ENCODE measurements around the gene ZER1. TPM values are rescaled to one million over a fixed set of nuclear protein-coding genes. Genes with fewer than 3 reads are reported as not detected.

ZER1 gene
- total RNA-seq, 2 experiments from 2014 or later, result 16.2 to 18.0 TPM

DNA sequence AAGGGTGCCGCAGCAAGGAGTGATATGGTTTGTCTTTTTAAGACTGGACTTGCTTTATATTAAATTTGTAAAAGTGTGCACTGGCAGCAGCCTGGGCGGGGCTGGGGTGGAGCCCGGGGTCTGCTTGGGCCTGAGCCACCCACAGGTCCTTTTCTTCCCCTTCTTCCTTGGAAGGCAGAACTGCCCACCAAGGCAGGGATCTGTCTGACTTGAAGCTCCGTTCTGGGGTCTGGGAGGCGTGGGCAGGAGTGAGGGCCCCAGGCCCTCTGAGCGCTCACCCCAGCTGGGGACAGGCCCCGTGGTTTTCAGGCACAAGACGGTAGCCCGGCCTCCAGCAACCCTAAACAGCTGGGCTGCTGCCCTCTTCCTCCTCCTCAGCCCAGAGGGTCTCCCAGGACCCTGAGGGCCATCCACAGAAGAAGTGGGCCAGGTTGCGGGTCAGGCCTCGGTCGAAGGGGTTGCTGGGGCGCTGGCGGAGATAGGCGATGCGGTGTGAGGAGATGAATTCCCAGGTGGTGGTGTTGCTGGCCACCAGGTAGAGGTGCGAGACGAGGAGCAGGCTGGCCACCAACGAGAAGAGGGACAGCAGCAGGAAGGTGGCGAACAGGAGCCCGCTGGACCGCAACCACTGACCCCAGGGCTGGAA is 50.8 kb downstream of the ZER1 start:
- CTCF ChIA-PET, result no interaction called here
- H3K4me1 Mint-ChIP-seq (ENCODE audit: low read depth), result peaks cover 29% of the 10 kb centered on the region
- no peak for DNase-seq
- POLR2A ChIA-PET, result no interaction called here
- H3K36me3 Mint-ChIP-seq, result peaks cover 8% of the 10 kb centered on the region
- no peaks in the 10 kb centered on the region for H3K9me3 Mint-ChIP-seq
- intact Hi-C loops (cut with micrococcal nuclease), result loop anchor here (5.0 kb wide), 1 partner anchor 96 kb away; the partner anchor contains the start of gene ENDOG
- H3K27ac Mint-ChIP-seq, result no peak overlapping the region
- no peaks in the 10 kb centered on the region for H3K27me3 Mint-ChIP-seq
- no peak overlapping the region for H3K4me3 Mint-ChIP-seq

DNA sequence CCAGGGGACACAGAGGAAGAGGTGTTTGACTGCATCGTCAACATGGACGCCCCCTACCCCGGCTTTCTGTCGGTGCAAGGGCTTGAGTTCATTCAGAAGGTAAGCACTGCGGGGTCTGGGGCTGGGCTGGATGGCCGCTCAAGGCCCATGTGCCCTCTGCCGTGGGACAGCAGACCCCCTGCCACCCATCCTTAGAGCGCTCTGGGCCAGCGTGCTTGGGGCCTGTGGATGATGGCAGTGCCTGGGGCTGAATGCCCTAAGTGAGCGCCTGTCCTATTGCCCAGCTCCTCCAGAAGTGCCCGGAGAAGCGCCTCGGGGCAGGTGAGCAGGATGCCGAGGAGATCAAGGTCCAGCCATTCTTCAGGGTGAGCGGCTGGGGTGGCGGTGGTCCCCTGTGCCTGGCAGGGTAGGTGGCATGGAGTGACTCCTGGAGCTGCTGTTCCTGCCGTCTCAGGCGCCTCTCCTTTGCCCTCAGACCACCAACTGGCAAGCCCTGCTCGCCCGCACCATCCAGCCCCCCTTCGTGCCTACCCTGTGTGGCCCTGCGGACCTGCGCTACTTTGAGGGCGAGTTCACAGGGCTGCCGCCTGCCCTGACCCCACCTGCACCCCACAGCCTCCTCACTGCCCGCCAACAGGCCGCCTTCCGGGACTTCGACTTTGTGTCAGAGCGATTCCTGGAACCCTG is 51.7 kb downstream of the ZER1 start:
- Mint-ChIP-seq H3K36me3 (peaks cover 8% of the 10 kb centered on the region), H3K9me3 (no peaks in the 10 kb centered on the region), H3K4me1 (ENCODE audit: low read depth) (peaks cover 22% of the 10 kb centered on the region), H3K4me3 (no peak overlapping the region), H3K27ac (no peak overlapping the region), H3K27me3 (no peaks in the 10 kb centered on the region)
- DNase-seq, result no peak
- ChIA-PET CTCF (no interaction called here), POLR2A (no interaction called here)
- intact Hi-C loops (cut with micrococcal nuclease), result loop anchor here (5.0 kb wide), 1 partner anchor 97 kb away; the partner anchor contains the start of gene ENDOG

DNA sequence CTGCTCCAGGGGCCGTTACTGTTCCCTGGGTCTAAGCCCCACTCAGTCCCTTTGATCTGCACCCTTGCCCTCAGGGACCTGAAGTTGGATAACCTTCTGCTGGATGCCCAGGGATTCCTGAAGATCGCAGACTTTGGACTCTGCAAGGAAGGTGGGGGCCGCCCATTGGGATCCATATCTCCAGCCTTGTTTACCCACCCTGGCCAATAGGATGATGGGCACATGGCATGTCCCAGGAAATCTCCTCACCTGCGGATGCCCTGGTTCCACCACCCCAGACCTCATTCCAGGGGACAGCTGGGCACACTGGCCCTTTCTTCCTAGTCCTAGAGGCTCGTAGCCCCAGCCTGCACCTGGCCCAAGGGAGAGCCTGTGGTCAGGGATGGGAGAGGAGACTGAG is 53.3 kb downstream of the ZER1 start:
- intact Hi-C loops (cut with micrococcal nuclease), result no loop called here
- Mint-ChIP-seq H3K27me3 (no peaks in the 10 kb centered on the region), H3K36me3 (peaks cover 8% of the 10 kb centered on the region), H3K9me3 (no peaks in the 10 kb centered on the region), H3K4me3 (no peak overlapping the region), H3K4me1 (ENCODE audit: low read depth) (peaks cover 13% of the 10 kb centered on the region), H3K27ac (no peak overlapping the region)
- ChIA-PET CTCF (no interaction called here), POLR2A (no interaction called here)
- DNase-seq, result no peak

DNA sequence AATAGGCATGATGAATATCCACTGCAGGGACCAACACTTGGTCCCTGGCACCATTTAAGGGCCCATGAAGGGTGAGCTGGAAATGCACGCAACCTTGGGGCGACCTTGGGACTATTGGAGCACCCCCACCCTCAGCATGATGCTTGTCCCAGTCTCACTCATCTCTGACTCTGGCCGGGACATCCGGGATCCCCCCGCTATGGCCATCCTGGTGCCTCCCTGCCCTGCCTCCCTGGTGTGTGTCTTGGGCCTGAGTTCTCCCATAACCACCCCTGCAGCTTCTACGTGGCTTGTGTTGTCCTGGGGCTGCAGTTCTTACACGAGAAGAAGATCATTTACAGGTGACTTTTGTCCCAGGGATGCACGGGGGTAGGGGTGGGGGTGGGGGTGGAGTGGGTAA is 53.7 kb downstream of the ZER1 start:
- ChIA-PET POLR2A (interaction anchor here (0.6 kb wide), 1 partner anchor 106 kb away, joined by 4 read pairs; no protein-coding TSS in a partner anchor), CTCF (interaction anchor here (0.8 kb wide), 1 partner anchor 16 kb away, joined by 3 read pairs; the partner anchor contains the start of gene PKN3)
- intact Hi-C loops (cut with micrococcal nuclease), result no loop called here
- H3K27ac Mint-ChIP-seq, result no peak overlapping the region
- H3K4me1 Mint-ChIP-seq (ENCODE audit: low read depth), result peaks cover 9% of the 10 kb centered on the region
- no peaks in the 10 kb centered on the region for H3K9me3 Mint-ChIP-seq
- H3K36me3 Mint-ChIP-seq, result peaks cover 8% of the 10 kb centered on the region
- DNase-seq, result no peak
- no peak overlapping the region for H3K4me3 Mint-ChIP-seq
- no peaks in the 10 kb centered on the region for H3K27me3 Mint-ChIP-seq

DNA sequence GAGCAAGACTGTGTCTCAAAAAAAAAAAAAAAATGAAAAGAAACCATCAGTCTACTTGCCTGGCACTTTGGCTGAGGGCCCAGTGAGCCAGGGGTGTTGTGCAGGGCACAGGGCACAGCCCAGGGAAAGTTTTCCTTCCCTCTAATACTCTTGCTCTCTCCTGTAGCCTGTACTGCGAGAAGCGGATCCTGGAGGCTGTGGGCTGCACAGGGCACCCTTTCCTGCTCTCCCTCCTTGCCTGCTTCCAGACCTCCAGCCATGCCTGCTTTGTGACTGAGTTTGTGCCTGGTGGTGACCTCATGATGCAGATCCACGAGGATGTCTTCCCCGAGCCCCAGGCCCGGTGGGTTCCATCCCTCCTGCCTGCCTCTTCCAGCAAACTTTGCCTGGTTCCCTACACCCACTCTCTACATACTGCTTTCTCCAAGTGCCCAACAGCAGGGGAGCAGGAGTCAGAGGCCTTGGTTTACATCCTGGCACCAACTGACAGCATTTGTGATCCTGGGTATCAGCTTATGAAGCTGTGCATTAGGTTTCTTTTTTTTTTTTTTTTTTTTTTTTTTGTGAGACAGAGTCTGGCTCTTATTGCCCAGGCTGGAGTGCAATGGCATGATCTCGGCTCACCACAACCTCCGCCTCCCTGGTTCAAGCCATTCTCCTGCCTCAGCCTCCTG is 55.0 kb downstream of the ZER1 start:
- intact Hi-C loops (cut with micrococcal nuclease), result no loop called here
- Mint-ChIP-seq H3K9me3 (no peaks in the 10 kb centered on the region), H3K36me3 (peaks cover 8% of the 10 kb centered on the region), H3K27ac (no peak overlapping the region), H3K4me3 (no peak overlapping the region), H3K27me3 (no peaks in the 10 kb centered on the region), H3K4me1 (ENCODE audit: low read depth) (no peaks in the 10 kb centered on the region)
- CTCF ChIA-PET, result interaction anchor here (0.7 to 1.6 kb wide), 2 partner anchors 14 to 101 kb away, joined by 3 read pairs; partner anchors contain the start of genes ENDOG and PKN3
- POLR2A ChIA-PET, result no interaction called here
- no peak for DNase-seq

DNA sequence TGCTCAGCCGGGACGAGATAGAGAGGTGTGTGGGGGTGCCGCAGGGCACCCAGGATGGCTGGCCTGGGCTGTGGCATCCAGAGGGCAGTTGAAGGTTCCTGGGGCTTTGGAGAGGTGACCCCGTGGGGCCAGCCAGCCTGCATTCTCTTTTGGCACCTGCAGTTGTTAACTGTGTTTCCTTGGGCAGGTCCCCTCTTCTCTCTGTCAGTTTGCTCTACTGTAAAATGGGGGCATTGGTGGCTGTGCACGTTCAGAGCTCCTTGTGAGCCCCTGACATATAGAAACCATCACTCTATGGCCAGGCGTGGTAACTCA is 56.3 kb downstream of the ZER1 start:
- DNase-seq, result no peak
- Mint-ChIP-seq H3K27me3 (no peaks in the 10 kb centered on the region), H3K4me3 (no peak overlapping the region), H3K9me3 (no peaks in the 10 kb centered on the region), H3K36me3 (peaks cover 4% of the 10 kb centered on the region), H3K4me1 (ENCODE audit: low read depth) (no peaks in the 10 kb centered on the region), H3K27ac (no peak overlapping the region)
- ChIA-PET POLR2A (no interaction called here), CTCF (interaction anchor here (1.6 kb wide), 1 partner anchor 13 kb away, joined by 3 read pairs; the partner anchor contains the start of gene PKN3)
- intact Hi-C loops (cut with micrococcal nuclease), result no loop called here

DNA sequence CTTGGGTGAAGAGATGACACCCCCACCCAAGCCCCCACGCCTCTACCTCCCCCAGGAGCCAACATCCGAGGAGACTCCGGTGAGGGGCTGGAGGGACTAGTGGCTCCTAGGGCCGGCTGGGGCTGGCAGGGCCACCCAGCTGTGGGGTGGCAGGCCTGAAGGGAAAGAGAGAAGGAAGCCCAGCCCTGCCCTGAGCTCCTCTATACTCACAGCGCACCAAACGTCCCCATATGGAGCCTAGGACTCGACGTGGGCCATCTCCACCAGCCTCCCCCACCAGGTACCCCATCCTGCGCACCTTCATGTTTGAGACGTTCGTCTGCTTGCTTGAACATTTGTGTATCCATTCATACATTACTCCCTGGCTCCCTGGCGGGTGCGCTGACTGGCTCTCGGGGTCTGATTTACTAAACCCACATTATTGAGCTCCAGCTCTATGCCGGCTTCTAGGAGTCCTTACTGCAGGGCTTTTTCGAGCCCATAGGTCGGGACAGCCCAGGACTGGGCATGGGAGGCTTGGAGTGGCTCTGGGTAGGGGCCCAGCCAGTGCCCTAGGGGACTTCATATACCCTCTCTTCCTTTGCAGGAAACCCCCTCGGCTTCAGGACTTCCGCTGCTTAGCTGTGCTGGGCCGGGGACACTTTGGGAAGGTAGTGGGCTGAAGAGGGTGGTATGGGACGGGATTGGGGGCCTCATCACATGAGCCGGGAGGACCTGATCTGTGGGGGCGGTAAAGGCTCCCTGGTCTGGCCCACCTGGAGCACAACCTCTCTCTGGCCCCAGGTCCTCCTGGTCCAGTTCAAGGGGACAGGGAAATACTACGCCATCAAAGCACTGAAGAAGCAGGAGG is 56.9 kb downstream of the ZER1 start:
- ChIA-PET CTCF (interaction anchor here (1.6 kb wide), 1 partner anchor 13 kb away, joined by 3 read pairs; the partner anchor contains the start of gene PKN3), POLR2A (no interaction called here)
- H3K27ac Mint-ChIP-seq, result no peak overlapping the region
- DNase-seq, result no peak
- no peaks in the 10 kb centered on the region for H3K27me3 Mint-ChIP-seq
- peaks cover 2% of the 10 kb centered on the region for H3K36me3 Mint-ChIP-seq
- intact Hi-C loops (cut with micrococcal nuclease), result no loop called here
- H3K9me3 Mint-ChIP-seq, result no peaks in the 10 kb centered on the region
- no peak overlapping the region for H3K4me3 Mint-ChIP-seq
- no peaks in the 10 kb centered on the region for H3K4me1 Mint-ChIP-seq (ENCODE audit: low read depth)

DNA sequence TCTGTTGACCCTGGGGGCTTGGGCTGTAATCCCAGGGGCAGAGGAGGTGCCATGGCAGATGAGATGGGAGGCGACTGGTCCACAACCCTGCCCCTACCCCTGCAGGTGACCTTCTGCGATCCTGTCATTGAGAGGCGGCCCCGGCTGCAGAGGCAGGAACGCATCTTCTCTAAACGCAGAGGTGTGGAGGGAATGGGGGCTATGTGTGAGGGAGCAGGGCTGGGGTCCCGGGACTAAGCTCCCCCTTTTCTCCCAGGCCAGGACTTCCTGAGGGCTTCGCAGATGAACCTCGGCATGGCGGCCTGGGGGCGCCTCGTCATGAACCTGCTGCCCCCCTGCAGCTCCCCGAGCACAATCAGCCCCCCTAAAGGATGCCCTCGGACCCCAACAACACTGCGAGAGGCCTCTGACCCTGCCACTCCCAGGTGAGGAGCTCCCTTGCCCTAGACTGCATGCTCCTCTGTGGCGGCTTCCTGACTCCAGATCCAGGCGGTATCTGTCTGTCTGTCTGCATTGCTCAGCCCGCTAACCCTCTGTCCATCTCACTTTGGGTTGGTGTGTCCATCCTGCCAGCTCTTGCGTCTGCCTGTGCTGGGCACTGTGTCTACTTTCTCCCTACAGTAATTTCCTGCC is 57.7 kb downstream of the ZER1 start:
- DNase-seq, result no peak
- no peaks in the 10 kb centered on the region for H3K36me3 Mint-ChIP-seq
- H3K4me3 Mint-ChIP-seq, result no peak overlapping the region
- ChIA-PET POLR2A (interaction anchor here (0.7 kb wide), 1 partner anchor 10 kb away, joined by 3 read pairs; the partner anchor contains the start of gene ZDHHC12), CTCF (no interaction called here)
- intact Hi-C loops (cut with micrococcal nuclease), result no loop called here
- no peaks in the 10 kb centered on the region for H3K4me1 Mint-ChIP-seq (ENCODE audit: low read depth)
- H3K27me3 Mint-ChIP-seq, result no peaks in the 10 kb centered on the region
- no peak overlapping the region for H3K27ac Mint-ChIP-seq
- no peaks in the 10 kb centered on the region for H3K9me3 Mint-ChIP-seq

DNA sequence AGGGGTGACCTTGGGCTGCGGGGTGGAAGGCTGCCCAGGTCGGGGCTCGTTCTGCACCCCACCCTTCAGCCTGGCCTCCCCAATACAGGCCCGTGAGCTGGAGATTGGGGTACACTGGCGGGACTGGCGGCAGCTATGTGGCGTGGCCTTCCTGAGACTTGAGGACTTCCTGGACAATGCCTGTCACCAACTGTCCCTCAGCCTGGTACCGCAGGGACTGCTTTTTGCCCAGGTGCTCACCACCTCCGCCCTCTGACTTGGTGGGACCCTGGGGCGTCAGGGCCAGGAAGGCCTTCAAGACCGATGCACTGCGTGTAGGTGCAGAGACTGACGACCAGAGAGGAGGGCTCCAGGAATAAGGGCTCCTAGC is 58.3 kb downstream of the ZER1 start:
- ChIA-PET CTCF (interaction anchor here (1.2 kb wide), 1 partner anchor 11 kb away, joined by 3 read pairs; the partner anchor contains the start of gene PKN3), POLR2A (interaction anchor here (0.7 kb wide), 1 partner anchor 10 kb away, joined by 3 read pairs; the partner anchor contains the start of gene ZDHHC12)
- Mint-ChIP-seq H3K4me3 (no peak overlapping the region), H3K27me3 (no peaks in the 10 kb centered on the region), H3K4me1 (ENCODE audit: low read depth) (no peaks in the 10 kb centered on the region), H3K36me3 (no peaks in the 10 kb centered on the region), H3K9me3 (no peaks in the 10 kb centered on the region), H3K27ac (no peak overlapping the region)
- DNase-seq, result no peak
- intact Hi-C loops (cut with micrococcal nuclease), result no loop called here

DNA sequence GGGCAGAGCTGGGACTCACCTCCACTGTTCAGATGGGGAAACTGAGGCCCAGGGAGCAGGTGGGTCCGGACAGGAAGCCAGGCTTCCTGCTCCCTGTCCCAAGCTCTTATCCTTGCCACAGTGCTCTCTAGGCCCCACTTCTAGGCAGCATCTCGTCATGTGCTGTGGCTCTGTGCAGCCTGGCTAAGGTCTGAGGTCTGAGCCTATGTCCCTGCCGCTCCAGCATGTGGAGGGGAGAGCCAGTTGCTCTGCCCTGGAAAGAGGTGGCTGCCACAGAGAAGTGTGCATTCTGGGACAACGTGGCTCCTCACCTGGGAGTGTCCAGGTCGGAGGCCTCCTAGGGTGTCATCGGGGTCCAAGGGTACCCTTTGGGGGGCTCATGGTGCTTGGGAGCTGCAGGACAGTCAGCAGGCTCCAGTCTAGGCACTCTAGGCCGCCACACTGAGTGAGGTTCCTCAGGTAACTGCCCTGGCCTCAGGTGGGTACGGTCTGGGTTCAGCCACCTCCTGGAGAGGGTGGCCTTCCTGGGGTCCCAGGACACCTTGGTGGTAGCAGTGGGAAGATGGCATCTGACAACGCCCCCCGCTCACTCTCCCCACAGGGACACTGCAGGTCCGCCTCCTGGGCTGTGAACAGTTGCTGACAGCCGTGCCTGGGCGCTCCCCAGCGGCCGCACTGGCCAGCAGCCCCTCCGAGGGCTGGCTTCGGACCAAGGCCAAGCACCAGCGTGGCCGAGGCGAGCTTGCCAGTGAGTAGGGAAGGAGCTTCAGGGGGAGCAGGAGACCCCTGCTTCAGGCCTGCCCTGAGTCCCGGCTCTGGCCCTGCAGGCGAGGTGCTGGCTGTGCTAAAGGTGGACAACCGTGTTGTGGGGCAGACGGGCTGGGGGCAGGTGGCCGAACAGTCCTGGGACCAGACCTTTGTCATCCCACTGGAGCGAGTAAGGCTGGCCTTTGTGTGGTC is 59.0 kb downstream of the ZER1 start:
- ChIA-PET CTCF (interaction anchor here (1.2 kb wide), 1 partner anchor 11 kb away, joined by 3 read pairs; the partner anchor contains the start of gene PKN3), POLR2A (interaction anchor here (0.5 kb wide), 1 partner anchor 195 kb away, joined by 4 read pairs; no protein-coding TSS in a partner anchor)
- H3K4me3 Mint-ChIP-seq, result no peak overlapping the region
- H3K4me1 Mint-ChIP-seq (ENCODE audit: low read depth), result no peaks in the 10 kb centered on the region
- no peak overlapping the region for H3K27ac Mint-ChIP-seq
- H3K9me3 Mint-ChIP-seq, result no peaks in the 10 kb centered on the region
- no peaks in the 10 kb centered on the region for H3K36me3 Mint-ChIP-seq
- DNase-seq, result no peak
- H3K27me3 Mint-ChIP-seq, result no peaks in the 10 kb centered on the region
- intact Hi-C loops (cut with micrococcal nuclease), result no loop called here
